Bronchial epithelial cell (primary cell): ENCODE data around the gene SETBP1. TPM values are rescaled to one million over a fixed set of nuclear protein-coding genes. Genes with fewer than 3 reads are reported as not detected.

Source experiments
- DNase-seq: peaks from one replicate; pipeline ENCODE4 v3.0.0-alpha.2; 2010; ENCODE audit warnings: low read depth
- FAIRE-seq: peaks from 2 replicates; lab custom pipeline; 2011; peaks lifted over from hg19 to GRCh38; lab: Jason Lieb, UNC
- H3K27me3 ChIP-seq: 2 replicates; pipeline ENCODE4 v1.5.1; 2011; ENCODE audit warnings: low read length; ENCODE audit not compliant: control insufficient read depth, insufficient read depth
- H3K36me3 ChIP-seq: 2 replicates; pipeline ENCODE4 v1.5.1; 2011; ENCODE audit warnings: low read length; ENCODE audit not compliant: control insufficient read depth, insufficient read depth
- H3K4me3 ChIP-seq: 2 replicates; pipeline ENCODE4 v1.5.1; 2011; ENCODE audit warnings: mild to moderate bottlenecking, low read depth, low read length, control low read depth
- total RNA-seq: library from RNA; depleted of rRNA; stranded (reverse); fragments of >200 nt; gene quantifications from 2 replicates; pipeline ENCODE4 v1.2.1, GENCODE V29; 2014
- TF ChIP-seq, protein P1 (sequence below): IDR thresholded peaks from 2 replicates; pipeline ENCODE4 v1.5.1; 2011; ENCODE audit warnings: mild to moderate bottlenecking, moderate library complexity, low read length, control low read depth, inconsistent platforms; ENCODE audit not compliant: insufficient read depth, severe bottlenecking

Gene SETBP1
- total RNA-seq, 1 donor from 2014 or later = 1.8 TPM

DNA sequence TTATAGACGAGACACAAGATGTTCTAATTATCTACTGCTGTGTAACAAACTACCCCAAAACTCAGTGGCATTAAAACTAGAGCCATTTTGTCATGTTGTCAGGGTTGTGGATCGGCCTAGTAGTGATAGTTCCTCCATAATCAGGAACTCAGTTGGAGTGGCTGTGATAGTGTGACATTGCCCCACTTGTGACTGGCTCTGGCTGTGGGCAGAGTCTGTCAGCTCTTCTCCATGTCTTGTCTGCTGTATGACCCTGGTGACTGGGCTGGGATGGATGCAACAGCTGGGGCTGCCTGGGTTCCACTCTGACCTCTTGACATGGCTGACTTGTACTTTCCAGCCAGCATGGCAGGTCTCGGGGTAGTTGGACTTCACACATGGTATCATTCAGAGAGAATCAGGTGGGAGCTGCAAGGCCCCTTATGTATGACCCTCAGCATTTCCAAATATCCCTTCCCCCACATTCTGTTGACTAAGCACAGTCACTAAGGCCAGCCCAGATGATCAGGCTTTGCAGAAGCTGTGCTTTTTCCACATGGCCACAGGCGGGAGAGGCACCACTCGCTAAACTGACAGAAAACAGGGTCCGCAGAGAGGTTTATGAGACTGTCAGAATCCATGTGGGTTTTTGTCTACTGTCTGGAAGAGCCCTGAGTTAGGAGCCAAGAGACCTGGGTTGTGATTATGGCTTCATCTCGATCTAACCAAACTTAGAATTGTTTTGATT is 50.3 kb downstream of the SETBP1 start:
- no peak overlapping the region for H3K4me3 ChIP-seq
- FAIRE-seq = no peak
- no peaks in the 10 kb centered on the region for H3K27me3 ChIP-seq
- no peak for DNase-seq
- TF ChIP-seq, protein P1, sequence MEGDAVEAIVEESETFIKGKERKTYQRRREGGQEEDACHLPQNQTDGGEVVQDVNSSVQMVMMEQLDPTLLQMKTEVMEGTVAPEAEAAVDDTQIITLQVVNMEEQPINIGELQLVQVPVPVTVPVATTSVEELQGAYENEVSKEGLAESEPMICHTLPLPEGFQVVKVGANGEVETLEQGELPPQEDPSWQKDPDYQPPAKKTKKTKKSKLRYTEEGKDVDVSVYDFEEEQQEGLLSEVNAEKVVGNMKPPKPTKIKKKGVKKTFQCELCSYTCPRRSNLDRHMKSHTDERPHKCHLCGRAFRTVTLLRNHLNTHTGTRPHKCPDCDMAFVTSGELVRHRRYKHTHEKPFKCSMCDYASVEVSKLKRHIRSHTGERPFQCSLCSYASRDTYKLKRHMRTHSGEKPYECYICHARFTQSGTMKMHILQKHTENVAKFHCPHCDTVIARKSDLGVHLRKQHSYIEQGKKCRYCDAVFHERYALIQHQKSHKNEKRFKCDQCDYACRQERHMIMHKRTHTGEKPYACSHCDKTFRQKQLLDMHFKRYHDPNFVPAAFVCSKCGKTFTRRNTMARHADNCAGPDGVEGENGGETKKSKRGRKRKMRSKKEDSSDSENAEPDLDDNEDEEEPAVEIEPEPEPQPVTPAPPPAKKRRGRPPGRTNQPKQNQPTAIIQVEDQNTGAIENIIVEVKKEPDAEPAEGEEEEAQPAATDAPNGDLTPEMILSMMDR = no peak
- H3K36me3 ChIP-seq = no peaks in the 10 kb centered on the region

DNA sequence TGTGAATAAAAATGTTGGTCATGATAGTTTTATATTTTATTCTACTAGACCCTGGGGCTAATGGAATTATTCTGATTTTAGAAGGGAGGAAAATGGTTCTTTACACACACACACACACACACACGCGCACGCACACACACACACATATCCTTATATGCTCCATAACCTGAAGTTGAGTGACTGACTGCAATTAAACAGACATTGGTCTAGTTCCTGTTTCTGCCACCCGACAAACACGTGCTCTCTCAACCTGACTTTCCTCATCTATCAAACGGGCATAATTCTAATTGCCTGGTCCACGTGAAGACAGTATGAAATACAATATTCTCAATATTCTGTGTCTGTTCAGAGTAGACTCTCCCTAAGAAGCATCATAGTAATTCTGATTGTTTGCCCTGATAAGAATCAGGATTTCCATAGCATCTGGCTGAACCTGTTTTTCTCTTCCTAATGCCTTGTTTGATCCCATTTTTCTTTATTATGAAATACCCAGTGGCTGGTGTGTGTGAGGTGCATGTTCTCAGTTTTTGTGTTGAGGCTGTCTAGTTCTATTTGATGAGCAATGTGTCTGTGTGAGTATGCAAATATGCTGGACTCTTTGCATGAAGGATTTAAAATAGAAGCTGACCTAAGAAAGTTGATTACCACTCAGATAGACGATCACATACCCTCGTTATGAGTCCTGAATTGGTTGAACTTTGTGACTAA is 51.0 kb downstream of the SETBP1 start:
- FAIRE-seq = no peak
- Histone ChIP-seq H3K27me3 (no peaks in the 10 kb centered on the region), H3K36me3 (no peaks in the 10 kb centered on the region), H3K4me3 (no peak overlapping the region)
- TF ChIP-seq, protein P1 = no peak
- peak; percentile 99 for DNase-seq

DNA sequence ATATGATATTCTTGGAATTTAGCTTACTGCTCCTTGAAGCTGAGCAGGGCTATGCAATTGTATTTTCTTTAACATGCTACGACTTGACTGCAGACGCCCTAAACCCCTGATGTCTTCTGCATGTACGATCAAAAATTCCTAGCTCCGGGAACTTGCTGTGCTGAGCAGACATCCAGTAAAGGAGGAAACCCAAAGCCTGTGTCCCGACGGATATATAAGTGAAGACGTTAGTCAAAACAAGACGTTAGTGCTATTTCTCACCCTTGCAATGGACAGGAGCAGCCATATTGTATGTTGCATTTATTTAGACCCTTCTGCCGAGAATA is 51.5 kb downstream of the SETBP1 start:
- TF ChIP-seq, protein P1 = no peak
- Histone ChIP-seq H3K36me3 (no peaks in the 10 kb centered on the region), H3K27me3 (no peaks in the 10 kb centered on the region), H3K4me3 (no peak overlapping the region)
- no peak for DNase-seq
- peak; percentile 55 for FAIRE-seq

DNA sequence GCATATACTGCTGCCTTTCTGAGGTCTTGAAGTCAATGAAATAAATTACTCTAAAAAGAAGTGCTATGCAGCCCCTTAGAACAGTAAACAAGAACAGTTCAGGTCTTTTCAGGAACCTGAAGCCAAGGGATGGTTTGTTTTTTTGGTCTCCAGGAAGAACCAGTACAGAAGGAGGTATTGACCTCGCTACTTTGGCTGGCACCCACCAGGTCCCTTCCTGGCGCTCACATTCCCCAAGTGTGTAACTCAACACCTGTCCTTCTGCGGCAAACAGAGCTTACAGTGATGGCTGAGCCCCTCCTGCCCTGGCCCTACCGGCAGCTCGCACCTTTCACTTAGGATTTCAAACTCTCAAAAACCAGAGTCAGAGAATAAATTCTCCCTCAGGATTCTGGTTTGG is 51.9 kb downstream of the SETBP1 start:
- TF ChIP-seq, protein P1 = no peak
- Histone ChIP-seq H3K36me3 (no peaks in the 10 kb centered on the region), H3K4me3 (no peak overlapping the region), H3K27me3 (no peaks in the 10 kb centered on the region)
- DNase-seq (no peak), FAIRE-seq (no peak)

DNA sequence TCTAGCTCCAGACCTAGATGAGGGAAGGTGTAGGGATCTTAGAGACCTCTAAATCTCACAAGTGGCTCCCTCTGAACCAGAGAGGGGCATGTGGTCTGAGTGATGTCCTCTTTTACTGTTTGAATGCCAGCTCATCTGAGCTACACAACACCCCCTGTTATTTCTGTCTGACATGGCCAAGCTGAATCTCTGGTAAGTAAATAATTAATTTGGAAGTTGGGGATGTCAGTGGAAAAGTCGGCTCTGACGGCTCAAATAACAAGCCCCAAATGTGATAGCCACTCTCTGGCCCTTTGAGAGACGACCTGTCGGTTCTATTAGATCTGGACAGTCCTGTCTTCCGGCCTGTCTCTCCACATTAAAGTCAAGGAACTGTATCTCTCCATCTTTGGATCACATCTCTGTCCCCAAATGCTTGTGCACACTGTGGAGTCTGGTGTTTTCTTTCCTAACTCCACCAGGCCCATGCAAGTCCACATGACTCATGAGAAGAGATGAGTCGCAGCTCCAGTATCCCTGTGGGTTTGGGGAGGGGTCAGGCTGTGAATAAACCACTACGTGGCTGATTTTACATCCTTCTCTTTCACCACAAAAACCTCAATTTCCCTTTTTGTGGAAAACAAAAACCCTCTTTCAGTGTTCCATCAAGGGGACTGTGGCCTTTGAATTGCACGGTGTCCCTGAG is 52.5 kb downstream of the SETBP1 start:
- H3K4me3 ChIP-seq = no peak overlapping the region
- peak; percentile 96 for DNase-seq
- no peaks in the 10 kb centered on the region for H3K36me3 ChIP-seq
- H3K27me3 ChIP-seq = no peaks in the 10 kb centered on the region
- TF ChIP-seq, protein P1 = no peak
- peak; percentile 94 for FAIRE-seq
